AG20443 (cell line): ENCODE results near the gene MSH3.

Experiments used
- DNase-seq: peaks from one replicate; pipeline ENCODE4 v3.0.0; 2012; ENCODE audit warnings: low spot score, mixed read lengths

The MSH3 gene

DNA sequence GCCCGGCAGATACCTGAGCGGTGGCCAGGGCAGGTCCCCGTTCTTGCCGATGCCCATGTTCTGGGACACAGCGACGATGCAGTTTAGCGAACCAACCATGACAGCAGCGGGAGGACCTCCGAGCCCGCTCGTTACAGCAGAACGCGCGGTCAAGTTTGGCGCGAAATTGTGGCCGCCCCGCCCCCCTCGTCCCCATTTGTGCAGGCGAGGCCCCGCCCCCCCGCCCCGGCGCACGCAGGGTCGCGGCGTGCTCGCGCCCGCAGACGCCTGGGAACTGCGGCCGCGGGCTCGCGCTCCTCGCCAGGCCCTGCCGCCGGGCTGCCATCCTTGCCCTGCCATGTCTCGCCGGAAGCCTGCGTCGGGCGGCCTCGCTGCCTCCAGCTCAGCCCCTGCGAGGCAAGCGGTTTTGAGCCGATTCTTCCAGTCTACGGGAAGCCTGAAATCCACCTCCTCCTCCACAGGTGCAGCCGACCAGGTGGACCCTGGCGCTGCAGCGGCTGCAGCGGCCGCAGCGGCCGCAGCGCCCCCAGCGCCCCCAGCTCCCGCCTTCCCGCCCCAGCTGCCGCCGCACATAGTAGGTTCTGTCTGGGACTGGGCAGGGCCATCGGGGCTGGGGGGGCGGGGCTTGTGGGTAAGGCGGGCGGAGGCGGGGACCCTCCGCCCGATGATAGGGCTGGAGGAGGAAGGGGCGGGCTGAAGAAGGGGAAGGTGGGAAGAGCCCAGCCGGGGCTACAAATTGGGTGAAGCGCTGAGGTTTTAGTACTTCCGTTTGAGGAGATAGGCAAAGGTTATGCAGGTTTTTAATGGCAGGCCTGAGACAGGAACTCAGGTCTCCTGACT is at the start of gene MSH3, which contains the start of gene DHFR:
Gene MSH3 (plus strand): TSS at position 262 of the 840 bp plus-strand sequence. CDS start 76 bp downstream, at position 338.
Gene DHFR (minus strand): TSS at position 593 of the 840 bp plus-strand sequence. CDS start 494 bp downstream, at position 99.
- DNase-seq, result peak; percentile 99

DNA sequence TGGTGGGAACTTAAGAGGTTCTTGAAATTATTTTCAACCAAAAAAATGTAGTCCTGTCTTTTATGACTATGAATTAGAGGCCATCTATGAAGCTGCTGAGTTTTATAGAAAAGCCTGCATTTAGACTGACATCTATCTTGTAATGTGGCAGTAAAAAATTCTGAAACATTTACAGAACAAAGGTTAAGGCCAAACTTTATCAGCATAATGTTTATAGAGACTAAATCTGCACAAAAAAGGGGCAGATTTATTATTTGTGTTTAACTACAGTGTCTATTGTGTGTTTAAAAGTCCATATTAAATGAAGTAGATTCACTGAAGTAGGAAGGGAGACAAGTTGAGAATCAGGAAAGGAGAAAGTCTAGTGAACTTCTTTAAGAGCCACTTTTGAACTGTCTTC is 47.1 kb upstream of the MSH3 start:
- no peak for DNase-seq

DNA sequence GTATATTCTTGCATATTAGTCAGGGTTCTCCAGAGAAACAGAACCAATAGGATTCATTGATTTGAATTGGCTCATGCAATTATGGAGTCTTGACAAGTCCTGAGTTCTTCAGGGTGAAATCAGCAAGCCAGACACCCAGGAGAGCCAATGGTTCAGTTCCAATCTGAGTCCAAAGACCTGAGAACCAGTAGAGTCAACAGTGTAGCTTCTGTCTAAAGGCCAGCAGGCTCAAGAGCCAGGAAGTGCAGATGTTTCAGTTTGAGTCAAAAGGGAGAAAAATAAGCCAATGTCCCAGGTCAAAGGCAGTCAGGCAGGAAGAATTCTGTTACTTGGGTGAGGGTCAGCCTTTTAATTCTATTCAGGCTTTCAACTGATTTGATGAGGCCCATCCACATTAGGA is 46.6 kb upstream of the MSH3 start:
- DNase-seq, result no peak

DNA sequence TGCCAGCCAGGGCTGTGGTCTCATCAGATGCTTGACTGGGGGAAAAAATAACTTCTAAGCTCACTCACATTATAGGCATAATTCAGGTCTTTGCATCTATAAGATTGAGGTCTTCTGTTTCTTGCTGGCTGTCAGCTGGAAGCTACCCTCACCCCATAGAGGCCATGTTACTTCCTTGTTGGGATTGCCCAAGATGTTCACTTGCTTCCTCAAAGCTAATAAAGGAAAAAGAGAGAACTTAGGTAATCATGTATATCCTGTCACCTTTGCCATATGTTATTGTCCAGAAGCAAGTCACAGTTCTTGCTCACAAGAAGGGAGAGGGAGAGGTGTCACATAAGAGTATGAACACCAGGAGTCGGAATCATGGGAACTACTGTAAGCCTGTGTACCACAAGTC is 45.7 kb upstream of the MSH3 start:
- DNase-seq, result no peak

DNA sequence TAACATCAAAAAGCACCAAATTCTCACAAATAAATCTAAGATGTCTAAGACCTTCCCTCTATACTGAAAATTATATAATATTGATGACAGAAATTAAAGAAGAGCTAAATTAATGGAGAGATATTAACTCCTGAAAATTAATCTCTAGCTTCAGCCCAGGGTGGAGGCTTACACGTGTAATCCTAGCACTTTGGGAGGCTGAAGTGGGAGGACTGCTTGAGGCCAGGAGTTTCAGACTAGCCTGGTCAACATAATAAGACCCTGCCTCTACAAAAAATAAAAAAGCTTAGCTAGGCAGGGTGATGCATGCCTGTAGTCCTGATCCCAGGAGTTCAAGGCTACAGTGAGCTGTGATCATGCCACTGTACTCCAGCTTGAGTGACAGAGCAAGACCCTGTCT is 44.8 kb upstream of the MSH3 start:
- no peak for DNase-seq

DNA sequence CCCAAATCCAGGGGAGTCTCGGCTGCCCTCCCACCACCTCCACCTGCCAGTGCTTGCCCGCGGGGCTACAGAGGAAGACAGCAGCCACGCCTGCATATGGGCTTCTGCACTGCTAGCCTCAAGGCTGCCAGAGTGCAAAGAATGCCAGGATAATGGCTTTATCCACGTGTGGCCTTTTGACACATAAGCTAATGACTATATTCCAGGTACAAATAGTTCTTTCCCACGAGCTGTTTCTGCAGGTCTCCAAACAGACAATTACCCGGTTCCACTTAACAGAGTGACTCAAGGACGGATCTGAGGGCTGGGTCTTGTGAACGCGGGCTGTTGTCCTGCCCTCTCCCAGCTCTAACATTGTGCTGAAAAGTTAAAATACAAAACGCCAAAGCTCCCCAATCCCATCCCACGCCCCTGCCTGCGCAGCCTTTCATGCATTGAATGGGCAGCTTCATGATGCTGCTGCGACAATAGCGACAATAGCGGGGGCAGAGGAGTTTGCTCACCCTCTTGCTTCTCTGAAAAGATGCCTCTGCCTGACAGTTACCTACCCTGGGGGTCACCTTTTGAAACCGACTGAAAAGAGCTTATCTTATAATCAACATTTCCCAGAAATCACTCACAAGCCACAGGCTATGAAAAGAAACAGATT is 39.1 kb upstream of the MSH3 start:
- DNase-seq, result no peak

DNA sequence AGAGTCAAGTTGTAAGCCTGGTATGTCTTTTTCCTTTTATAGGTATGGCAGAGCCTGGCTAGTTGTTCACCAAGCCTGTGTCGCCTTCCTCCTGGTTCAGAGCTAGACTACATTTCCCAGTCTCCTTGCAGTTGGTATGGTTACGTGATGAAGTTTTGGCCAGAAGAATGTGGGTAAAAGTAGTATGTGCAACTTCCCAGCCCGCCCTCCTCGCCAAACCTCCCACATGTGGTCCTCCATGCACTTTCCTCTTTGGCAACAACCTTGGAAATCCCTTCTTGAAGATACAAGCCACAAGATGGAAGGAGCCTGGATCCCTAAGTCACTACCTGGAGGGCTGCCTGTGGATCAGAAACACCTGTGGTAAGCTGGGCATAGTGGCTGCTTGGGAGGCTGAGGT is 36.0 kb upstream of the MSH3 start:
- DNase-seq, result no peak

DNA sequence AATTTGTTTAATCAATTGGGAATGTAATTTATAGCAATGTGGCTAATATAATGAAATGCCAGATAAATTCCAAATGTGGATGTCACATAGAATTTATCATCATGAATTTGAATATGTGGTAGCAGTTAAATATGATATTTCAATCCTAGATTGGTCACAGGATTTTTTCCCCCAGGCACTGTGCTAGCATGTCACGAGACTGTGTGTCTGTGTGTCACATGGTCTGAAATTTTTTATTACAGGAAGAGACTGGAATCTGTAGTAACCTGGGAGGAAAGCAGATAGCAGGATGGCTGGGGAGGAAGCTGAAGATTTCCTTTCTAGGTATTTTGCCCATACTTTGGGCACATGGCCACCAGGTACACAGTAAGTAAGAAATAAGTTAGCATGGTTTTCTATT is 35.4 kb upstream of the MSH3 start:
- no peak for DNase-seq

DNA sequence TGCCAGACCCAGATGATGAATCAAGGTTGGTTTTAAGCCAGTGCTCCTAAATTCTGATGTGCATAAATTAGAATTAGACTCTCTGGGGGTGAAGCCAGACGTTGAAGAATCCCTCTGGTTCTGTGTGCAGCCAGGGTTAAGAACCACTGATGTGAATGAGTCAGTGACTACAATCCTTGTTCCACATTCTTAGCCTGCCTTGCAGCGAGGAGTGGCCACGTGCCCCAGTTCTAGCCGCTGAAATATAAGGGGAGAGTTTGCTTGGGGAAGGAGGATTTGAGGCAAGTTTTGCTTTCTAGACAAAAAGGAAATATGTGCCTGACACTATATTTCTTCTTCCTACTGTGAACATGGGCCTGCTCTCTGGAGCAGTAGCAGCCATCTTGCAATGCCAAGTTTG is 34.2 kb upstream of the MSH3 start:
- DNase-seq, result no peak

DNA sequence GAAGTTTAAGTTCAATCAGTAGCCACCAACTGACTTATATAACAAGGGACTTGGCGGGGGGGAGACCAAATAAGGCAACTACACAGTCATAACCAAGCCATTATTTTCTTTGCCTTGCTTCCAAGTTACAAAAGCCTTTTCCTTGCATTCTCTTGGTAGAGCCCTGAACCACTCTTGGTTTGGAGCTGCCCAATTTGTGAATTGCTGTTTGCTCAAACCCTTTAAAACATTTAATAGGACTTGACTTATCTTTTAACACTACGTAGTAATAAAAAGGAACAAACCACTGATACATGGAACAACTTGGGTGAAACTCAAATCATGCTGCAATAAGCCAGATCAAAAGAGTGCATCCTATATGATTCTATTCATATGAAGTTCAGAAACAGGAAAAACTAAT is 31.7 kb upstream of the MSH3 start:
- DNase-seq, result no peak

DNA sequence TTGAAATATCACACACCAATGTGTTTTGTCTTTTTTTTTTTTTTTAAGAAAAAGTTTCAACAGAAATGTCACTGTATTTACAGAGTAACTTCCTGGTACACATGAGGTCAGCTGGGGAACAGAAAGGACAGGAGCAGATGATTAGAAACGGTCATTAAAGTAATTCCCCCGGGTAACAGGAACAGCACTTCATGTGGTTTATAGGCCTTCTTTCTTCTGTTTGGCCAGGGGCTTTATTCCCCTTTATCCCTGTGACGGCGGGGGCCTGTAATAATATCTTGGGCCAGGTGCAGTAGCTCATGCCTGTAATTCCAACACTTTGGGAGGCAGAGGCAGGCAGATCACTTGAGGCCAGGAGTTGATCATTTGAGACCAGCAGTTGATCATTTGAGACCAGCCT is 30.5 kb upstream of the MSH3 start:
- DNase-seq, result no peak

DNA sequence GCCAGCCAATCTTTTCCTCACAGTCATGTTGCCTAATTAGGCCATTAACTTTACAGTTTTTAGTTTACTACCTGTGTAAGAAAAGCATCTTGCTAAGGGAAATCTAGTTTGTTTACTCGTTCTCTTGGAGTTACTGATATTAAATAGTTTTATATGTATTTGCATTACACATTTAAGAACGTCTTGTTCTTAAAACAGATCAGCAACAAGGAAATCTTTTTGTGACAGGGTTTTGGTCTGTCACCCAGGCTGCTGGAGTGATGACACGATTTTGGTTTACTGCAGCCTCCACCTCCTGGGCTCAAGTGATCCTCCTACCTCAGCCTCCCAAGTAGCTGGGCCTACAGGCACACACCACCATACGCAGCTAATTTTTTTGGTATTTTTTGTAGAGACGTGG is 29.2 kb upstream of the MSH3 start:
- DNase-seq, result no peak

DNA sequence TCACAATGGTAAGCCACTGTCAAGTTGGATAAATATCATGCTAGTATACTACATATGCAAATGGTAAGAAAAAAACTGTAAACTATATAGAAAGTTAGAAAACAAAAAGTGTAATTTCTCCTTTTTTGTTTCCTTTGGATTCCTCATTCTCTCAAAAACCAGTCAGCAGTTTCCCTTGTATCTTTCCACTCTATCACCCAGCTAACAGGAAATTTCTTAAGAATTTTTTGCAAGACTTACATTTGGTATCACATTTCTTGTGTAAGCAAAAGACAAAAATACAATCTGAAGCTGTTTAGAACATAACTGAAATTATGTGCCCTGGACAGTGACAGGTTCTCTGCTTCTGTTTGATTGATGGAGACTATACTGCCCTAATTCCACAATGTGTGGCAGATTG is 25.2 kb upstream of the MSH3 start:
- no peak for DNase-seq

DNA sequence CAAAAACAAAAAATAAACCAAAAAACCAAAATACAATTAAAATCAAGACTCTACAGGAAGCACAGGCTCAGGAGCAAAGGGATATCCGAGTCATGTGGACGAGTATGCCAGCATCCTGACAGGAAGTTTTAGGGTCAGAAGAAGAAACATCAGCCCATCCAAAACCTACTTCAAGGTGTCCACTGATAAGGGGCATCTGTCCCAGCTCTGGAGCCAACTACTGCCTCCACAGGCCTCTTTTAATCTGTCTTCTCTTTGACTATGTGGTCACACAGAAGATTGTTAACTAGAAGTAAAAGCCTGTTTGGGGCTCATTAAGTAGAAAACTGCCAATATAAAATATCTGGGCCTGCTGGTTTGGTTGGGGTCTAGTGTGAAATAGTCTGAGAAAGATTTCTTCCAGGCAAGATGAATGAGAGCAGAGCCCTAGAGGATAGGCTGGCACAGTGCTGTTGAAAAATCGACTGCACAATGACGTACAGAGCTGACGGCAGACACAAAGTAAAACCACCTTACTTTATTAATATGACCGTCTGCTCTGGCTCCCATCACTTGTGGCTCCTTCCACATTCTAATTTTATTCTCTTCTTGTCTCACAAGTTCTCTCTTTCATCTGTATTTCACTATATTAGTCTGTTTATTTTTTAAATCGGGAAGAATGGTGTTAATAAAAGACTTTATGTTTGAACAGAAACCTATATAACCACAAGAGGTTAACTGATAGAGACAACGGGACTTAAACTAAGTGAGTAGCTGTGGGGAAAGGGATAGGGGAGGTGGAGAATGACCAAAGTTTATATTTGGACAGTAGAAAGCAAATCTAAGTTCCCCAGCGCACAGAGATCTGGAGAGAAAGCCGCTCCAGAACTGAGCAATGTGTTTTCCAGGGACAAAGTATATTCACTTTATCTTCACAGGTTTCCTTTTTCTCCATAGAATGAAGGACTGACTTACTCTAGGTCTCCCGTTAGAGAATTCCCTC is 22.9 kb upstream of the MSH3 start:
- no peak for DNase-seq

DNA sequence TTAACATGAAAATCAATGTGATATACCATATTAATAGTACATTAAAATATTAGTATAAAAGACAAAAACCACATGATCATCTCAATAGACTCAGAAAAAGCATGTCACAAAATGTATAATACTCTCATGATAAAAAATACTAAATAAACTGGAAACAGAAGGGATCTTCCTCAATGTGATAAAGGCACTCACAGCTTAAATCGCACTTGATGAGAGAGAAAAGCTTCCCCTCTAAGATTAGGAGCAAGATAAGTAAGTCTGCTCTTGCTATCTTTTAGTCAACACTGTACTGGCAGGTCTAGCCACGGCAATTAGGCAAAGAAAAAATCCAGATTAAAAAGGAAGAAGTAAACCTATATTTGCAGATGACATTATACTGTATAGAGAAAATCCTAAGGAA is 21.8 kb upstream of the MSH3 start:
- DNase-seq, result no peak

DNA sequence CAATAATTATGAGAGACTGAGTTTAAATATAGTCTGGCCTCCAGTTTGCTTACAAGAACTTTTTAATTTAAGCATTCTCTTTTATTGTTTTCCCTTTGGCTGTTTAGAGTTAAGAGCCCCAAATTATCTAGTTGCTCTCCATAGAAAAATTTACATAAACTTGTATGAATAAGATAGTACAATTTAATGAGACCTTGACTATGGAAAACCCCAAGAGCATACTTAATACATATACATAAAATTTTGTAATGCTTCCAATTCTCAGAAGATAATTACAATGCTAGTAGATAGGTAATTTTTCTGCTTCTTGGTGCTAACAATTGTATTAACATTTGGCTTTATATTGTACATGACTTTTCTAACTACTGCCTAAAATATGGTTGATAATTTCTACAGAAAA is 20.3 kb upstream of the MSH3 start:
- no peak for DNase-seq

DNA sequence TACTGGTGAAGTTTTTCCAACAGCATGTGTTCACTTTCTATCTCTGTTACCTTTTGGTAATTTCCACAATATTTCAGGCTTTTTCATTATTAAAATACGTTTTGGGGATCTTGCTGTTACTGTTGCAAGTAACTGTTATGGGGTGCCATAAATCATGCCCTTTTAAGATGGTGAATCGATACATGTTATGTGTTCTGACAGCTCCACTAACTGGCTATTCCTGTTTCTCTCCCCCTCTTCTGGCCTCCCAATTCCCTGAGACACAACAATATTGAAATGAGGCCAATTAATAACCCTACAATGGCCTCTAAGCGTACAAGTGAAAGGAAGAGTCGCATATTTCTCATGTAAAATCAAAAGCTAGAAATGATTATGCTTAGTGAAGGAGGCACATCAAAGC is 13.1 kb upstream of the MSH3 start:
- no peak for DNase-seq

DNA sequence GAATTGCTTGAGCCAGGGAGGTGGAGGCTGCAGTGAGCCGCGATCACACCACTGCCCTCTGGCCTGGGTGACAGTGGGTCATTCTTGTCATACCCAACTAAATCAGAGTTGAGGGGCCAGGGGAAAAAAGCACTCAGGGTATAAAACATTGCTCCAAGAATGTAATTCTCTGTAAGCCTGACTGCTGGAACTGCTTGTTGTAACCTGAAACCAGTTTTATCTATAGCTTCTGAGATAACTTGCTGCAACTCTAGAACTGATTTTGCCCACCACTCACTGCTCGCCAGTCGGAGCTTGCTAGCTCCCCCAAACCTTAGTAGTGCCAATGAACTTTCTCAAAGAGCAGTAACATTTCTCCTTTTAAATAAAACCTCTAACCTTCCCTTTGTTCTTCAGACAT is 9.6 kb upstream of the MSH3 start:
- no peak for DNase-seq

DNA sequence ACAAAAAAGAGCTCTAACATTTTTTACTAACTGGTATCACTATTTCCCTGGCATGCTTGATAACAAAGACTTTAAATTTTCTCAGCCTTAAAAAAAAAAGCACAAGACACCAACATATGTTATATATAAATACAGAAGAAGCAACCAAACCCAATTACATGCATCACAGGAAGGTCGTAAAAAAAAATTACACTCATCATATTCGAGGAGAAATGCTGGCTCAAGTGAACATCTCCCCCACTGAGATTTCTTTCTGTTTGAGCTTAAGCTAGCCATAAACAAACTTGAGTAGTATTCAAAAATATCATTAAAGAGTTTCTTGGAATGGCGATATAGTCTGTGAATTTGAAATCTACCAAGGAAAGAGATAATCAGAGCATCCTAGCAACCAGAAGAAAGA is 7.5 kb upstream of the MSH3 start:
- DNase-seq, result no peak

DNA sequence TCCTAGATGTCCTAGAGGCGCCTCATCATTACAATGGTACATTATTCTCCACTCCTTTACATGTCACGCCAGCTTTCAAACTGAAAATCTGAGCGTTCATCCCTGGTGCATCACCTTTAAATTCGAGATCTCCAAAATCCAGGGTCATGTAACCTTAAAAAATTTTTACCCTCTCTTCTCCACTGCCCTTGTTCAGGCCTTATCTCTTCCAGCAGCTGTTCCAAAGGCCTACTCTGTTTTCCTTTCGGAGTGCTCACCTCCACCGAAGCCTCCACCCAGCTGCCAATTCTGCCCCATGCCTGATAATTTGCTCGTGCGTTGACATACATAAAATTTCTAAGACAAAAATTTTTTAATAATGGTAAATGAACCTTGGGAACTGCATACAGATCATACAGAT is 950 bp upstream of the MSH3 start:
- no peak for DNase-seq

DNA sequence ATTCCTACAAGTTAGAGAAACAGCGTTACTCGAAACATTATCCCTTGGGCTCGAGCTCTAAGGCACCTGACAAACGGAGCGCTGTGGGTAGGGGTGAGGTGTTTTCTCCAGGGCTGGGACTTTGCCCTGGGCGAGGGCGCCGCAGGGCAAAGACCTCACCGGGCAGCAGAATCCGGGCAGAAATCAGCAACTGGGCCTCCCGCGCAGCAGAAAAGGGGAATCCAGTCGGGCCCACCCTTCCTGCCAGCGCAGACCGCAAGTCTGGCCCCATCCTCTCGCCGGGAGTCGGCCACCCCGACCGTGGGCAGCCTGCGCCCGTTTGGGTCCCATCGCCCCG is 430 bp upstream of the MSH3 start:
- DNase-seq, result peak; percentile 8

DNA sequence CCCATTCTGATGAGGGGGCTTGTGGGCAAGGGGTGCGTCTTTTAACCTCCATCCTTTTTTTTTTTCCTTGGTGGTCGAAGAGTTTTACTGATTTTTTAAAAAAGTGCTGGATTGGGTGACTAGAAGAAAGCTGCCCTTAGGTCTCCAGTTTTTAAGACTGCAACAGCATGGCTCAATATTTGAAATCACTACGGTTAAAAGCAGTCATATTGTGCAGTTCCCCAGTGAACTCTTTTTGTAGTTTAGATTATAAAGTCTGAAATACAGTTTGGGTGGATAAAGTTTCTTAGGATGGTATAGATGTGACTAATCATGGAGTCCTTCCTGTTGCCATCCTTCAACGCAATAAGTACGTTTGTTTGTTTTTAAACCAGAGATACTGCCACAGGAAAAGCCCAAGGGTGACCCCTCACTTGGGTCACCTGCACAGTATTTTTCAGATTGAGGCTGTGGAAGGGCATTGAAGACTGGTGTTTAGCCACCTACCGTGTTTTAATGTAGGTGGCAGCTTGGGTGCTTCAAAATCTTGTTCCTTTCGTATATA is 851 bp downstream of the MSH3 start:
- no peak for DNase-seq
